Activated naive CD4-positive, alpha-beta T cell (primary cell): ENCODE measurements around the gene NCF4.

Source experiments
- DNase-seq, 4 experiments: peaks; one replicate each; lab custom pipeline; 2025; lab: John Stamatoyannopoulos, UW

The NCF4 gene

GRCh38 chr22:36922105-36922608 lies 61.4 kb downstream of the NCF4 start:
- no peak for DNase-seq

GRCh38 chr22:36922711-36923110 lies 61.9 kb downstream of the NCF4 start:
- DNase-seq: no peak

GRCh38 chr22:36923131-36923788 lies 62.5 kb downstream of the NCF4 start:
- no peak for DNase-seq

GRCh38 chr22:36924151-36924698 lies 63.4 kb downstream of the NCF4 start:
- no peak for DNase-seq

GRCh38 chr22:36925388-36926290 lies 64.8 kb downstream of the NCF4 start:
- DNase-seq: no peak

GRCh38 chr22:36926309-36926708 lies 65.5 kb downstream of the NCF4 start:
- DNase-seq: no peak

GRCh38 chr22:36926721-36927435 lies 66.1 kb downstream of the NCF4 start:
- no peak for DNase-seq
